Activated T-cell treated with anti-CD3 and anti-CD28 coated beads, Interleukin-2, amount 50 U/mL, for 72 hours (primary cell): ENCODE measurements around the gene C1QTNF5. TPM values are rescaled to one million over a fixed set of nuclear protein-coding genes. Genes with fewer than 3 reads are reported as not detected.

Experiments used
- total RNA-seq, 2 donors: library from RNA; stranded (reverse); gene quantifications; one replicate each; pipeline ENCODE4 v1.2.3, GENCODE V29; 2022

The C1QTNF5 gene
- total RNA-seq, 2 donors from 2014 or later, result not detected

Other genes with a start within 250 kb of the C1QTNF5 start
- 10 to 100 TPM; 63.8 to 81.9 TPM for gene DPAGT1, start 239.0 kb downstream of the C1QTNF5 start, total RNA-seq
- 10 to 100 TPM; 21.0 to 21.1 TPM for gene C2CD2L, start 233.5 kb downstream of the C1QTNF5 start, total RNA-seq
- 10 to 100 TPM; 31.9 to 34.1 TPM for gene HINFP, start 219.3 kb downstream of the C1QTNF5 start, total RNA-seq
- under 1 TPM; 0.09 to 0.24 TPM for gene ABCG4, start 191.8 kb downstream of the C1QTNF5 start, total RNA-seq
- 10 to 100 TPM; 19.3 to 26.7 TPM for gene NLRX1, start 172.2 kb downstream of the C1QTNF5 start, total RNA-seq
- 1 to 10 TPM in 1 of 2 donors, under 1 TPM in 1; 0.76 to 1.1 TPM for gene NHERF4, start 155.4 kb downstream of the C1QTNF5 start, total RNA-seq
- gene CBL, start 134.5 kb downstream of the C1QTNF5 start, total RNA-seq, result 10 to 100 TPM; 45.4 to 52.7 TPM
- gene MCAM, start 23.8 kb downstream of the C1QTNF5 start, total RNA-seq, result 1 to 10 TPM; 4.7 to 5.2 TPM
- gene RNF26, start 6.4 kb downstream of the C1QTNF5 start, total RNA-seq, result 10 to 100 TPM; 32.5 to 38.9 TPM
- gene MFRP, start 5.8 kb upstream of the C1QTNF5 start, total RNA-seq, result not detected
- 1 to 10 TPM in 1 of 2 donors, under 1 TPM in 1; 0.91 to 3.0 TPM for gene USP2, start 40.8 kb upstream of the C1QTNF5 start, total RNA-seq
- 1 to 10 TPM; 1.3 to 4.0 TPM for gene THY1, start 82.3 kb upstream of the C1QTNF5 start, total RNA-seq